GM12878 (cell line): ENCODE data around the gene RPIA. TPM values are rescaled to one million over a fixed set of nuclear protein-coding genes. Genes with fewer than 3 reads are reported as not detected.

Experiments
- ATAC-seq: fragments of 200-7000 bp; cut with Tn5 transposase; 3 replicates; pipeline ENCODE4 v1.9.1; 2020; ENCODE audit warnings: mild to moderate bottlenecking, moderate library complexity
- BruUV-seq: library from RNA; stranded (reverse); fragments of 400-500 nt; replicated peaks from 2 replicates; lab custom pipeline; 2021; lab: Mats Ljungman, UMichigan
- CTCF ChIA-PET: fragments of 300-600 bp; sonication (Branson Sonifier 250); formaldehyde crosslinking; extraction: SDS; loops from one replicate; lab custom pipeline; 2021; ENCODE audit warnings: inconsistent platforms; lab: Yijun Ruan, JAX
- POLR2A ChIA-PET: fragments of 350-600 bp; formaldehyde crosslinking; extraction: SDS; loops from one replicate; lab custom pipeline; 2021; ENCODE audit warnings: inconsistent platforms; lab: Charles Lee
- RAD21 ChIA-PET: fragments of 300-600 bp; sonication (Branson Sonifier 250); formaldehyde crosslinking; loops from one replicate; lab custom pipeline; 2023; ENCODE audit warnings: antibody characterized with exemption; ENCODE audit not compliant: unreplicated experiment; lab: Charles Lee
- SMC1A ChIA-PET: fragments of 300-600 bp; sonication (Branson Sonifier 250); formaldehyde crosslinking; loops from one replicate; lab custom pipeline; 2023; ENCODE audit not compliant: unreplicated experiment, uncharacterized antibody; lab: Charles Lee
- DNase-seq: peaks from one replicate; pipeline ENCODE4 v3.0.0-alpha.2; 2011; ENCODE audit warnings: low read depth, low spot score
- FAIRE-seq: peaks from 3 replicates; lab custom pipeline; 2011; peaks lifted over from hg19 to GRCh38; lab: Jason Lieb, UNC
- H2AFZ ChIP-seq: 2 replicates; pipeline ENCODE4 v1.6.0; 2011; ENCODE audit warnings: low read depth, low read length, control low read depth; ENCODE audit not compliant: control insufficient read depth
- H3K27ac ChIP-seq: 2 replicates; pipeline ENCODE4 v1.5.1; 2011; ENCODE audit warnings: control low read depth; ENCODE audit not compliant: control insufficient read depth, insufficient read depth
- H3K27me3 ChIP-seq, 2 experiments: replicated peaks in 1 of 2; 2 replicates each; pipeline versions ENCODE4 v1.6.0 to v1.6.1; 2011; ENCODE audit warnings: low read length in 1 of 2; ENCODE audit not compliant: control insufficient read depth in 2 of 2, insufficient read depth in 2 of 2
- H3K36me3 ChIP-seq, 2 experiments: 2 replicates each; pipeline ENCODE4 v1.5.1; 2011; ENCODE audit warnings: low read length in 1 of 2; ENCODE audit not compliant: control insufficient read depth in 2 of 2, insufficient read depth in 2 of 2
- H3K4me1 ChIP-seq: 2 replicates; pipeline ENCODE4 v1.6.1; 2011; ENCODE audit warnings: mild to moderate bottlenecking, low read length, moderate library complexity, mixed read lengths; ENCODE audit not compliant: control insufficient read depth, insufficient read depth
- H3K4me2 ChIP-seq: 2 replicates; pipeline ENCODE4 v1.6.0; 2011; ENCODE audit warnings: control low read depth; ENCODE audit not compliant: control insufficient read depth, insufficient read depth
- H3K4me3 ChIP-seq: fragments of 200-600 bp; sonication (generic); 2 replicates; pipeline ENCODE4 v1.5.1; 2016
- H3K79me2 ChIP-seq: 2 replicates; pipeline ENCODE4 v1.6.0; 2011; ENCODE audit warnings: low read length; ENCODE audit not compliant: control insufficient read depth, insufficient read depth
- H3K9ac ChIP-seq: 2 replicates; pipeline ENCODE4 v1.8.0; 2011; ENCODE audit warnings: low read length, control low read depth, mixed read lengths; ENCODE audit not compliant: control insufficient read depth, insufficient read depth
- H3K9me3 ChIP-seq: replicated peaks from 3 replicates; pipeline ENCODE4 v1.5.1; 2011; ENCODE audit warnings: mild to moderate bottlenecking, low read length; ENCODE audit not compliant: control insufficient read depth, insufficient read depth
- H4K20me1 ChIP-seq: 2 replicates; pipeline ENCODE4 v1.6.0; 2011; ENCODE audit not compliant: control insufficient read depth, insufficient read depth
- CEBPB ChIP-seq, 2 experiments: fragments of 150-350 bp in 1 of 2; IDR thresholded peaks; 2 replicates each; pipeline ENCODE4 v1.6.1; 2012 to 2014; ENCODE audit warnings: low read depth in 2 of 2, low read length in 2 of 2, borderline replicate concordance in 1 of 2, inconsistent platforms in 1 of 2
- CHD2 ChIP-seq: IDR thresholded peaks from 2 replicates; pipeline ENCODE4 v1.6.1; 2011; ENCODE audit warnings: low read depth, low read length, improper control_type of control experiment, borderline replicate concordance
- GATAD2B ChIP-seq: fragments of 450-650 bp; conservative IDR thresholded peaks from 2 replicates; pipeline ENCODE4 v1.6.1; 2017; ENCODE audit warnings: low read depth, mild to moderate bottlenecking, moderate library complexity
- IRF4 ChIP-seq: IDR thresholded peaks from 2 replicates; pipeline ENCODE4 v1.6.1; 2011; ENCODE audit warnings: low read depth, low read length
- MEF2A ChIP-seq: IDR thresholded peaks from 2 replicates; pipeline ENCODE4 v1.6.1; 2011; ENCODE audit warnings: low read depth, mild to moderate bottlenecking, low read length, moderate library complexity; ENCODE audit not compliant: insufficient read depth
- NR2C2 ChIP-seq: IDR thresholded peaks from 2 replicates; pipeline ENCODE4 v1.6.1; 2011; ENCODE audit warnings: borderline replicate concordance, low read depth; ENCODE audit not compliant: control insufficient read depth, insufficient read length
- RAD21 ChIP-seq: IDR thresholded peaks from 2 replicates; pipeline ENCODE4 v1.6.1; 2011; ENCODE audit warnings: mild to moderate bottlenecking, low read depth, low read length, moderate library complexity; ENCODE audit not compliant: insufficient read depth
- RELA ChIP-seq: fragments of 450-650 bp; IDR thresholded peaks from 2 replicates; pipeline ENCODE4 v1.8.0; 2014; ENCODE audit warnings: borderline replicate concordance; ENCODE audit not compliant: partially characterized antibody
- SMARCA5 ChIP-seq: fragments of 450-650 bp; IDR thresholded peaks from 2 replicates; pipeline ENCODE4 v1.6.1; 2017; ENCODE audit warnings: mild to moderate bottlenecking
- TAF1 ChIP-seq: IDR thresholded peaks from 2 replicates; pipeline ENCODE4 v1.6.1; 2011; ENCODE audit warnings: mild to moderate bottlenecking, low read depth, low read length, borderline replicate concordance
- TCF7 ChIP-seq: IDR thresholded peaks from 2 replicates; pipeline ENCODE4 v1.6.1; 2014; ENCODE audit warnings: antibody characterized with exemption, borderline replicate concordance
- WRNIP1 ChIP-seq: IDR thresholded peaks from 2 replicates; pipeline ENCODE4 v1.6.1; 2011; ENCODE audit warnings: low read depth, low read length, improper control_type of control experiment, borderline replicate concordance
- YY1 ChIP-seq: IDR thresholded peaks from 2 replicates; pipeline ENCODE4 v1.6.1; 2011; ENCODE audit warnings: low read depth, mild to moderate bottlenecking, low read length
- ZNF207 ChIP-seq: fragments of 450-650 bp; IDR thresholded peaks from 2 replicates; pipeline ENCODE4 v1.6.1; 2014; ENCODE audit warnings: antibody characterized with exemption, mild to moderate bottlenecking, borderline replicate concordance
- ZNF384 ChIP-seq: IDR thresholded peaks from 2 replicates; pipeline ENCODE4 v1.6.1; 2012; ENCODE audit warnings: low read depth, mild to moderate bottlenecking, low read length, improper control_type of control experiment, borderline replicate concordance
- WGBS: methylation state at CpG from one replicate; pipeline ENCODE4 v1.1.6; 2016; ENCODE audit warnings: low lambda C conversion rate; ENCODE audit not compliant: insufficient replicate concordance, insufficient coverage; ENCODE audit errors: missing lambda C conversion rate; 5-methylcytosine and 5-hydroxymethylcytosine counted together
- in situ Hi-C: fragments of 300-500 bp; cut with MboI; formaldehyde crosslinking; loops from 9 replicates; pipeline ENCODE4 v1.14.3; 2018; ENCODE audit warnings: mixed read lengths
- intact Hi-C: fragments of 100-400 bp; cut with micrococcal nuclease; formaldehyde crosslinking; loops from one replicate; pipeline ENCODE4 v1.14.2; 2022; ENCODE audit not compliant: unreplicated experiment
- polyA plus RNA-seq, 11 experiments: library from polyadenylated mRNA; depleted of rRNA in 4 of 11; unstranded in 6 of 11; stranded (reverse) in 5 of 11; fragments of >200 nt; fragmentation: Nextera tagmentation in 4 of 11; fragmentation: Illumina TruSeq in 1 of 11; extraction: Ambion mirVana in 4 of 11; extraction: Trizol in 1 of 11; gene quantifications; 1 replicate in 1 of 11; 2 replicates in 10 of 11; pipeline versions ENCODE4 v1.2.1 to v1.2.3, GENCODE V29; 2011 to 2016; ENCODE audit warnings: inconsistent platforms in 2 of 11, missing spikeins in 2 of 11, low read depth in 1 of 11
- total RNA-seq, 4 experiments: library from RNA; depleted of rRNA in 3 of 4; stranded (reverse); fragments of >200 nt in 3 of 4; fragmentation: Illumina TruSeq in 1 of 4; extraction: Trizol in 1 of 4; gene quantifications; 2 replicates each; pipeline versions ENCODE4 v1.2.1 to v1.2.3, GENCODE V29; 2013 to 2021
- TF ChIP-seq, protein P1 (sequence below): fragments of 450-650 bp; IDR thresholded peaks from 2 replicates; pipeline ENCODE4 v1.6.1; 2017; ENCODE audit warnings: mild to moderate bottlenecking
- TF ChIP-seq, protein P2 (sequence below): IDR thresholded peaks from 2 replicates; pipeline ENCODE4 v1.6.1; 2012; ENCODE audit warnings: low read depth, low read length, improper control_type of control experiment
- TF ChIP-seq, protein P3 (sequence below): fragments of 450-650 bp; IDR thresholded peaks from 2 replicates; pipeline ENCODE4 v1.6.1; 2016; ENCODE audit warnings: mild to moderate bottlenecking

Gene RPIA
- total and polyA plus RNA-seq, 10 of the 15 experiments (the other 5 are each of a cell fraction or from before 2014, with no cell fraction given) = 7.1 to 58.1 (median 41.6) TPM

DNA sequence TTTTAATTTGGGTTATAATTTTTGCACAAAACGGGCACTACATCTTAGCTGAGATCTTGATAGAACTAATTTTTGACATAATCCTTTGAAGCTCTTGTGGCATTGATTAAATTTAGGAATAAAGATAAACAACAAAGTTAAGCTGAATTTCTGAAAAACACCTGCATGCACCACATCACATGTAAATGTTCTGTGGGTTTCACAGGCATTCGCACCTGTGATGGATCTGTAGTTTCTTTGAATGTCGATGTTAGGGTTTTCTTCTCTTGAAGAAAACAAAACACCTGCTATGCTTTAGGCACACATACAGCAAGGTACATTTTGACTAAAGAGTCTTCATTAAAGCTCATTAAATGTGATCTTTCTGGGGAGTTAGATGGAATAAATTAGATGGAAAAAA, 60.3 kb downstream of the RPIA start (continued):
- TF ChIP-seq, protein P1, sequence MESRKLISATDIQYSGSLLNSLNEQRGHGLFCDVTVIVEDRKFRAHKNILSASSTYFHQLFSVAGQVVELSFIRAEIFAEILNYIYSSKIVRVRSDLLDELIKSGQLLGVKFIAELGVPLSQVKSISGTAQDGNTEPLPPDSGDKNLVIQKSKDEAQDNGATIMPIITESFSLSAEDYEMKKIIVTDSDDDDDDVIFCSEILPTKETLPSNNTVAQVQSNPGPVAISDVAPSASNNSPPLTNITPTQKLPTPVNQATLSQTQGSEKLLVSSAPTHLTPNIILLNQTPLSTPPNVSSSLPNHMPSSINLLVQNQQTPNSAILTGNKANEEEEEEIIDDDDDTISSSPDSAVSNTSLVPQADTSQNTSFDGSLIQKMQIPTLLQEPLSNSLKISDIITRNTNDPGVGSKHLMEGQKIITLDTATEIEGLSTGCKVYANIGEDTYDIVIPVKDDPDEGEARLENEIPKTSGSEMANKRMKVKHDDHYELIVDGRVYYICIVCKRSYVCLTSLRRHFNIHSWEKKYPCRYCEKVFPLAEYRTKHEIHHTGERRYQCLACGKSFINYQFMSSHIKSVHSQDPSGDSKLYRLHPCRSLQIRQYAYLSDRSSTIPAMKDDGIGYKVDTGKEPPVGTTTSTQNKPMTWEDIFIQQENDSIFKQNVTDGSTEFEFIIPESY = no peak
- TF ChIP-seq TAF1 (no peak), SMARCA5 (no peak), YY1 (no peak), NR2C2 (no peak)
- TF ChIP-seq, all 136 proteins: peak for 0

DNA sequence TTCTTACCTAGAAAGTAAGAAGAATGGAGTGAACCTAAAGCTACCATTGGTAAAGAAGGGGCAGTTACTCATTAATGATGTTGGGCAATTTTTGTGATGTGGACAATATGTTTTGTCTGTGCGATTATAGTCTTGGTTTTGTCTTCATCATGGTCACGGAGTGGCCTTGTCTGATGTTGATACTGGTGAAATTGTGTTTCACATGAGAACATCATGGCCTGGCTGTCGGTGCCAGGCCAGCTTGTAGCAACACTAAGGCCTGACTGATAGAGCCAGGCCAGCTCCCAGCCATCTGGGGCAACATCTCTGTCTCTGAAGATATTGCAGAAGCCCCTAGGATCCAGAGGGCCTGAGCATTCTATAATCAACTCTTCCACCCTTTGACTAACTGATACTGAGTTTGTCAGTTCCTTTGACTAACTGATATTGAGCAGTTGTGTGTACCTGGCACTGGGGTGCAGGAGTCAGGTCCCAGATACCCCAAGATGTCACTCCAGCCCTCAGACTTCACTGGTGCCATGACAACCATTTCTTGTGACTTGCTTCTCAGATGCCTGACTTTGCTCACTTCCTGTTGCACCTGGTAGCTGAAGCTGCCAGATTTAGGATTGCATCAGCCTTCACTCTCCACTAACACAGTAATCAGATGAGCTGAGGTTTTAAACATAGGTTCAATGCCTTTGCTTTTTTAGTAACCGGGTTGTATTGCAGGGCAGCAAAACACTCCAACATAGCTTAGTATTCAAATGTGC, 62.5 kb downstream of the RPIA start:
- SMC1A ChIA-PET = interaction anchor here (1.2 kb wide), 1 partner anchor 8 kb away, joined by 3 read pairs; no protein-coding TSS in a partner anchor
- FAIRE-seq = peak; percentile 84
- TF ChIP-seq RAD21 = no peak
- no peak for TF ChIP-seq WRNIP1
- TF ChIP-seq ZNF207 = no peak
- TF ChIP-seq RELA = no peak
- 0 out of 2 replicates have a peak, but pooled peaks have one; percentile 17 for TF ChIP-seq IRF4
- TF ChIP-seq GATAD2B = no peak
- TF ChIP-seq, protein P2, sequence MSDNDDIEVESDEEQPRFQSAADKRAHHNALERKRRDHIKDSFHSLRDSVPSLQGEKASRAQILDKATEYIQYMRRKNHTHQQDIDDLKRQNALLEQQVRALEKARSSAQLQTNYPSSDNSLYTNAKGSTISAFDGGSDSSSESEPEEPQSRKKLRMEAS = no peak
- no peak for TF ChIP-seq TCF7
- TF ChIP-seq, protein P3, sequence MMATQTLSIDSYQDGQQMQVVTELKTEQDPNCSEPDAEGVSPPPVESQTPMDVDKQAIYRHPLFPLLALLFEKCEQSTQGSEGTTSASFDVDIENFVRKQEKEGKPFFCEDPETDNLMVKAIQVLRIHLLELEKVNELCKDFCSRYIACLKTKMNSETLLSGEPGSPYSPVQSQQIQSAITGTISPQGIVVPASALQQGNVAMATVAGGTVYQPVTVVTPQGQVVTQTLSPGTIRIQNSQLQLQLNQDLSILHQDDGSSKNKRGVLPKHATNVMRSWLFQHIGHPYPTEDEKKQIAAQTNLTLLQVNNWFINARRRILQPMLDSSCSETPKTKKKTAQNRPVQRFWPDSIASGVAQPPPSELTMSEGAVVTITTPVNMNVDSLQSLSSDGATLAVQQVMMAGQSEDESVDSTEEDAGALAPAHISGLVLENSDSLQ = peak; percentile 80
- TF ChIP-seq MEF2A = no peak
- TF ChIP-seq CEBPB (IDR thresholded peaks at IDR 0.05; ENCODE audit: borderline replicate concordance in 1 of 2, low read depth in 2 of 2, low read length in 2 of 2) = peak in 1 of 2 experiments; percentile 55; a peak in 1 of 4 replicates
- TF ChIP-seq ZNF384 = no peak
- no peak for TF ChIP-seq CHD2

More for the DNA sequence above, 62.5 kb downstream of the RPIA start:
- Histone ChIP-seq H3K27me3 (no peaks in the 10 kb centered on the region), H3K9ac (no peak overlapping the region), H2AFZ (peak overlapping the region; percentile 12; the same call in 1 of the 2 replicates), H3K79me2 (no peaks in the 10 kb centered on the region), H4K20me1 (no peaks in the 10 kb centered on the region), H3K4me2 (peak overlapping the region; percentile 44), H3K4me3 (no peak overlapping the region), H3K4me1 (peaks cover 17% of the 10 kb centered on the region), H3K27ac (peak overlapping the region; percentile 72), H3K36me3 (peaks cover 7% of the 10 kb centered on the region in 2 experiments; a peak in 3 of 4 replicates), H3K9me3 (peaks cover 2% of the 10 kb centered on the region; the same call in 2 of the 3 replicates)
- RAD21 ChIA-PET = interaction anchor here (0.8 kb wide), 1 partner anchor 17 kb away, joined by 3 read pairs; no protein-coding TSS in a partner anchor
- peak; percentile 41 for DNase-seq
- intact Hi-C loops (no loop called here), in situ Hi-C loops (no loop called here)
- POLR2A ChIA-PET = interaction anchor here (0.9 kb wide), 1 partner anchor 76 kb away, joined by 3 read pairs; no protein-coding TSS in a partner anchor
- CTCF ChIA-PET = interaction anchor here (0.7 to 2.4 kb wide), 3 partner anchors 10 to 15 kb away, joined by 3 to 8 read pairs (median 3); no protein-coding TSS in a partner anchor
- 66% methylated on average over 4 of the region's 4 CpGs for WGBS
- ATAC-seq = peak; percentile 85
- no TSS peak for BruUV-seq
